Liver (tissue), 3 donors: Measurements from ENCODE around the gene GLS.

Source experiments
- JUND ChIP-seq, 2 donors: IDR thresholded peaks; 2 replicates each; pipeline ENCODE4 v1.6.1; 2016; ENCODE audit warnings: antibody characterized with exemption in 2 of 2
- RAD21 ChIP-seq, 2 donors: IDR thresholded peaks; 2 replicates each; pipeline ENCODE4 v1.6.1; 2016; ENCODE audit warnings: antibody characterized with exemption in 2 of 2, mild to moderate bottlenecking in 2 of 2
- TAF1 ChIP-seq: conservative IDR thresholded peaks from 2 replicates; pipeline ENCODE4 v1.6.1; 2016; ENCODE audit warnings: antibody characterized with exemption, mild to moderate bottlenecking
- YY1 ChIP-seq: IDR thresholded peaks from 2 replicates; pipeline ENCODE4 v1.6.1; 2016; ENCODE audit warnings: antibody characterized with exemption, mild to moderate bottlenecking
- TF ChIP-seq, protein P1 (sequence below): fragments of 150-350 bp; IDR thresholded peaks from 2 replicates; pipeline ENCODE4 v1.5.1; 2017; ENCODE audit warnings: improper control_type of control experiment, low read depth, low read length; ENCODE audit not compliant: missing input control
- TF ChIP-seq, protein P2 (sequence below): IDR thresholded peaks from 2 replicates; pipeline ENCODE4 v1.6.1; 2016; ENCODE audit warnings: antibody characterized with exemption
- TF ChIP-seq, protein P3 (sequence below): IDR thresholded peaks from 2 replicates; pipeline ENCODE4 v1.6.1; 2016; ENCODE audit warnings: antibody characterized with exemption
- TF ChIP-seq, protein P4 (sequence below): IDR thresholded peaks from 2 replicates; pipeline ENCODE4 v1.6.1; 2016; ENCODE audit warnings: antibody characterized with exemption, mild to moderate bottlenecking
- donor health status: healthy.
- donor health status: healthy.

- TF ChIP-seq, protein P1, sequence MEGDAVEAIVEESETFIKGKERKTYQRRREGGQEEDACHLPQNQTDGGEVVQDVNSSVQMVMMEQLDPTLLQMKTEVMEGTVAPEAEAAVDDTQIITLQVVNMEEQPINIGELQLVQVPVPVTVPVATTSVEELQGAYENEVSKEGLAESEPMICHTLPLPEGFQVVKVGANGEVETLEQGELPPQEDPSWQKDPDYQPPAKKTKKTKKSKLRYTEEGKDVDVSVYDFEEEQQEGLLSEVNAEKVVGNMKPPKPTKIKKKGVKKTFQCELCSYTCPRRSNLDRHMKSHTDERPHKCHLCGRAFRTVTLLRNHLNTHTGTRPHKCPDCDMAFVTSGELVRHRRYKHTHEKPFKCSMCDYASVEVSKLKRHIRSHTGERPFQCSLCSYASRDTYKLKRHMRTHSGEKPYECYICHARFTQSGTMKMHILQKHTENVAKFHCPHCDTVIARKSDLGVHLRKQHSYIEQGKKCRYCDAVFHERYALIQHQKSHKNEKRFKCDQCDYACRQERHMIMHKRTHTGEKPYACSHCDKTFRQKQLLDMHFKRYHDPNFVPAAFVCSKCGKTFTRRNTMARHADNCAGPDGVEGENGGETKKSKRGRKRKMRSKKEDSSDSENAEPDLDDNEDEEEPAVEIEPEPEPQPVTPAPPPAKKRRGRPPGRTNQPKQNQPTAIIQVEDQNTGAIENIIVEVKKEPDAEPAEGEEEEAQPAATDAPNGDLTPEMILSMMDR, result no peak
- TF ChIP-seq, protein P2, sequence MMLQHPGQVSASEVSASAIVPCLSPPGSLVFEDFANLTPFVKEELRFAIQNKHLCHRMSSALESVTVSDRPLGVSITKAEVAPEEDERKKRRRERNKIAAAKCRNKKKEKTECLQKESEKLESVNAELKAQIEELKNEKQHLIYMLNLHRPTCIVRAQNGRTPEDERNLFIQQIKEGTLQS, result no peak
- TF ChIP-seq TAF1 (no peak), YY1 (no peak), RAD21 (IDR thresholded peaks at IDR 0.05) (no peak), JUND (IDR thresholded peaks at IDR 0.05) (no peak)
- TF ChIP-seq, protein P3, sequence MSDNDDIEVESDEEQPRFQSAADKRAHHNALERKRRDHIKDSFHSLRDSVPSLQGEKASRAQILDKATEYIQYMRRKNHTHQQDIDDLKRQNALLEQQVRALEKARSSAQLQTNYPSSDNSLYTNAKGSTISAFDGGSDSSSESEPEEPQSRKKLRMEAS, result no peak
- TF ChIP-seq, protein P4, sequence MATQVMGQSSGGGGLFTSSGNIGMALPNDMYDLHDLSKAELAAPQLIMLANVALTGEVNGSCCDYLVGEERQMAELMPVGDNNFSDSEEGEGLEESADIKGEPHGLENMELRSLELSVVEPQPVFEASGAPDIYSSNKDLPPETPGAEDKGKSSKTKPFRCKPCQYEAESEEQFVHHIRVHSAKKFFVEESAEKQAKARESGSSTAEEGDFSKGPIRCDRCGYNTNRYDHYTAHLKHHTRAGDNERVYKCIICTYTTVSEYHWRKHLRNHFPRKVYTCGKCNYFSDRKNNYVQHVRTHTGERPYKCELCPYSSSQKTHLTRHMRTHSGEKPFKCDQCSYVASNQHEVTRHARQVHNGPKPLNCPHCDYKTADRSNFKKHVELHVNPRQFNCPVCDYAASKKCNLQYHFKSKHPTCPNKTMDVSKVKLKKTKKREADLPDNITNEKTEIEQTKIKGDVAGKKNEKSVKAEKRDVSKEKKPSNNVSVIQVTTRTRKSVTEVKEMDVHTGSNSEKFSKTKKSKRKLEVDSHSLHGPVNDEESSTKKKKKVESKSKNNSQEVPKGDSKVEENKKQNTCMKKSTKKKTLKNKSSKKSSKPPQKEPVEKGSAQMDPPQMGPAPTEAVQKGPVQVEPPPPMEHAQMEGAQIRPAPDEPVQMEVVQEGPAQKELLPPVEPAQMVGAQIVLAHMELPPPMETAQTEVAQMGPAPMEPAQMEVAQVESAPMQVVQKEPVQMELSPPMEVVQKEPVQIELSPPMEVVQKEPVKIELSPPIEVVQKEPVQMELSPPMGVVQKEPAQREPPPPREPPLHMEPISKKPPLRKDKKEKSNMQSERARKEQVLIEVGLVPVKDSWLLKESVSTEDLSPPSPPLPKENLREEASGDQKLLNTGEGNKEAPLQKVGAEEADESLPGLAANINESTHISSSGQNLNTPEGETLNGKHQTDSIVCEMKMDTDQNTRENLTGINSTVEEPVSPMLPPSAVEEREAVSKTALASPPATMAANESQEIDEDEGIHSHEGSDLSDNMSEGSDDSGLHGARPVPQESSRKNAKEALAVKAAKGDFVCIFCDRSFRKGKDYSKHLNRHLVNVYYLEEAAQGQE, result no peak
Observed at GRCh38 chr2:190887089-190887488, 6.5 kb downstream of the GLS start.
